Astrocyte of the spinal cord (primary cell): ENCODE measurements around the gene ZNF76.

Experiments
- DNase-seq: peaks from one replicate; pipeline ENCODE4 v3.0.0; 2011; ENCODE audit warnings: low read depth, low spot score
- H3K4me3 ChIP-seq: 2 replicates; pipeline ENCODE4 v1.5.1; 2011; ENCODE audit warnings: low read depth, mild to moderate bottlenecking, low read length, moderate library complexity
- in situ Hi-C: cut with HindIII; loops from 2 replicates; pipeline ENCODE4 v1.10.0; 2017; ENCODE audit warnings: low sequenced_read_pairs
- TF ChIP-seq, protein P1 (sequence below): IDR thresholded peaks from 2 replicates; pipeline ENCODE4 v1.5.1; 2012; ENCODE audit warnings: low read depth, mild to moderate bottlenecking, low read length, inconsistent platforms

Gene ZNF76

DNA sequence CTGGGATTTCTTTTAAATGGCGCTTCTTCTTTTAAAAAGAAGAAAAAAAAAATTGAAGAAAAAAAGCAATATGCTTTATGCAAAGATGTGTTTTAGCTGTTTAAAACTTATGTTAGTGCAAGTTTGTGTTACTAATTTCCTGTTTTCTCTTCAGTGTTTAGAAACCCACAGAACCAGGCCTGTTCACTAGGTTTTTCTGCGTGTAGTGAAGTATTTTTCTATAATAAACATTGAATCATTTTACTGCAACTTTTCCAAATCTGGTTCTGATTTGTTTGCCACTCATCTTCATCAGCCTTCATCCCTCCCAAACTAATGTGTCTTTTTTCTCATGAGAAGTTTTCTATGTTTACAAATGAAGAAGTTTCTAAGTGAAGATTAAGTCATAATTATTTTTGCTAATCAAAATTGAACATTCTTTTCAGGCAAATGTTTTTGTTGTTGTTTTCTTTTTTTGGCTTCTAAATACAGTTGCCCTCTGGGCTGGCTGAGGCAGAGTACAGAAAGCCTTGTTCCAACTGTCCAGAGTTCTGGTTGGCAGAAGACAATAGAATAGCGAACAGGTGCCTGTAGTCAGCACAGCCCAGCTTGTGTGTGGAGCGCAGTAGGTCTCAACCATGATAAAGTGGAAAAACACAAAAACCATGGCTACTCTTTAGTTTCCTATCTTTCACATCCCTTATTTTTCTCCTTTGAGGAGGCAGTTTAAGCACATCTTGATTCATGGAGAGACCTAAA, 14.5 kb downstream of the ZNF76 start:
- in situ Hi-C loops, result no loop called here
- no peak for DNase-seq
- TF ChIP-seq, protein P1, sequence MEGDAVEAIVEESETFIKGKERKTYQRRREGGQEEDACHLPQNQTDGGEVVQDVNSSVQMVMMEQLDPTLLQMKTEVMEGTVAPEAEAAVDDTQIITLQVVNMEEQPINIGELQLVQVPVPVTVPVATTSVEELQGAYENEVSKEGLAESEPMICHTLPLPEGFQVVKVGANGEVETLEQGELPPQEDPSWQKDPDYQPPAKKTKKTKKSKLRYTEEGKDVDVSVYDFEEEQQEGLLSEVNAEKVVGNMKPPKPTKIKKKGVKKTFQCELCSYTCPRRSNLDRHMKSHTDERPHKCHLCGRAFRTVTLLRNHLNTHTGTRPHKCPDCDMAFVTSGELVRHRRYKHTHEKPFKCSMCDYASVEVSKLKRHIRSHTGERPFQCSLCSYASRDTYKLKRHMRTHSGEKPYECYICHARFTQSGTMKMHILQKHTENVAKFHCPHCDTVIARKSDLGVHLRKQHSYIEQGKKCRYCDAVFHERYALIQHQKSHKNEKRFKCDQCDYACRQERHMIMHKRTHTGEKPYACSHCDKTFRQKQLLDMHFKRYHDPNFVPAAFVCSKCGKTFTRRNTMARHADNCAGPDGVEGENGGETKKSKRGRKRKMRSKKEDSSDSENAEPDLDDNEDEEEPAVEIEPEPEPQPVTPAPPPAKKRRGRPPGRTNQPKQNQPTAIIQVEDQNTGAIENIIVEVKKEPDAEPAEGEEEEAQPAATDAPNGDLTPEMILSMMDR, result no peak
- H3K4me3 ChIP-seq, result no peak overlapping the region

- no peak overlapping the region for H3K4me3 ChIP-seq
- in situ Hi-C loops, result no loop called here
- DNase-seq, result no peak
- TF ChIP-seq, protein P1, result no peak
Measured at GRCh38 chr6:35275744-35276260, 16.3 kb downstream of the ZNF76 start.

- TF ChIP-seq, protein P1, result no peak
- in situ Hi-C loops, result no loop called here
- no peak overlapping the region for H3K4me3 ChIP-seq
Measured at GRCh38 chr6:35278708-35279107, 19.2 kb downstream of the ZNF76 start.

GRCh38 chr6:35280903-35281302, 21.4 kb downstream of the ZNF76 start:
- in situ Hi-C loops, result no loop called here
- no peak overlapping the region for H3K4me3 ChIP-seq
- TF ChIP-seq, protein P1, result no peak
- DNase-seq, result no peak

More at GRCh38 chr6:35278708-35279107, 19.2 kb downstream of the ZNF76 start:
- no peak for DNase-seq

DNA sequence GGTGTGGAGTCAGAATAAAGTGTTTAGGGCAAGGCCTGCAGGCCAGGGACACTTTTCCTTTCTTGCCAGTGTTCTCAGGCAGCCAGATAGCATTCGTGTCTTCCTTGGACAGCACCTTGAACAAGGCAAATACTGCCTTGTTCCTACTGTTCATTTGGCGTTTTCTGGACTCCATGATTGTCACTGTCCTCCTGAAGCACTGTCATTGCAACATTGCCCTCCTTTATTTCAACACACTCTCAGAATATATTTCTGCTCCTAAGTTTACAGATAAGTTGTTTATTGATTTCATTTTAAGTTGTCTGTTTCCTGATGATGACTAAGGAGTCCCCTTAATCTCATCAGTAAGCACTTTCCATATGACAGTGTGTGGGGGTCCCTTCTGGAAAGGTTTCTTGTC, 22.9 kb downstream of the ZNF76 start:
- in situ Hi-C loops, result no loop called here
- H3K4me3 ChIP-seq, result no peak overlapping the region
- DNase-seq, result no peak
- TF ChIP-seq, protein P1, result no peak

GRCh38 chr6:35283361-35283760, 23.8 kb downstream of the ZNF76 start:
- in situ Hi-C loops, result no loop called here
- H3K4me3 ChIP-seq, result no peak overlapping the region
- DNase-seq, result no peak
- TF ChIP-seq, protein P1, result no peak
